Astrocyte of the hippocampus (primary cell): Measurements from ENCODE around the gene HEY2.
"Not testable (repeated sequence)": the region's sequence is repeated elsewhere in the genome, so short reads cannot be mapped to it uniquely, and the experiment has no call there.

Experiments used
- DNase-seq: peaks from one replicate; pipeline ENCODE4 v3.0.0; 2011; ENCODE audit warnings: low read depth, low spot score

HEY2 gene

GRCh38 chr6:125769147-125769783 lies 19.8 kb downstream of the HEY2 start:
- no peak for DNase-seq

- DNase-seq, result no peak
Measured at GRCh38 chr6:125773387-125774341, 24.2 kb downstream of the HEY2 start.

- DNase-seq, result not testable (repeated sequence)
Measured at GRCh38 chr6:125776107-125776826, 26.8 kb downstream of the HEY2 start.

GRCh38 chr6:125779924-125780539 lies 30.6 kb downstream of the HEY2 start:
- peak; percentile 94 for DNase-seq

DNA sequence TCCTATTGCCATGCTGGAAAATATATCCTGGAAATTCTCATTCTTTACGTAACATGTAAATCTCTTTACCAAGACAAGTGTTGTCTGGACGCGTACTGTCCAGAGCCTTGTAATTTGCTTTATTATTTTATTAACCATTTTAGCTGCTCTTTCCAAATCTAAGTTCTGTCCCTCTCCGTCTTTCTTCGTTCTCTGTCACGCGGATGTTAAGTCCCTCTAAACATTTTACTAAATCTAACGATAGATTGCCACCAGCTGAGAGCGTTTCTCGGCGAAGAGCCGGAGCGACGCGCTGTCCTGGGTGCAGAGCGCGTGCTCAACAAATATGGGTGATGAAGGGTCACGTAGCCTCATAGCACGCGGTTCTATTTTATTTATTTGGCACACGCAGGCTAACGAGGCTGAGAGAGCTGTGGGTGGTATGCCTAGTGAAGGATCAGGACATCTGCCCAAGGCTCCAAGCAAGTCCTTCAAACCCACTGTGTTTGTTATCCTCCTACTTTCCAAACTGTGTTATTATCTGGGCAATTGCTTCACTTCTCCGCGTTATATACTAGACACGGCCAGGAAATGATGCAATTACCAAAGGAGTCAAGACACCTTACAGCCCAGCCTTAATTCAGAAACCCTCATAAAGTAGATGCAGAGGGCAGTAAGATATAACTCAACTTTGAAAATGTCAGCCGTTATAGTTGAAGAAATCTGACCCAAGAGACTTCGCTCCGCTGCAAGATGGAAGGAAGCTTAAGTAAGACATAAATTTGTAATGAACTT lies 31.3 kb downstream of the HEY2 start:
- peak; percentile 79 for DNase-seq

GRCh38 chr6:125781314-125781868 lies 32.0 kb downstream of the HEY2 start:
- peak; percentile 39 for DNase-seq

- DNase-seq, result no peak
Measured at GRCh38 chr6:125784365-125784764, 34.9 kb downstream of the HEY2 start.

GRCh38 chr6:125787791-125788190 lies 38.4 kb downstream of the HEY2 start:
- DNase-seq, result peak; percentile 32

GRCh38 chr6:125789167-125789566 lies 39.7 kb downstream of the HEY2 start:
- no peak for DNase-seq

DNA sequence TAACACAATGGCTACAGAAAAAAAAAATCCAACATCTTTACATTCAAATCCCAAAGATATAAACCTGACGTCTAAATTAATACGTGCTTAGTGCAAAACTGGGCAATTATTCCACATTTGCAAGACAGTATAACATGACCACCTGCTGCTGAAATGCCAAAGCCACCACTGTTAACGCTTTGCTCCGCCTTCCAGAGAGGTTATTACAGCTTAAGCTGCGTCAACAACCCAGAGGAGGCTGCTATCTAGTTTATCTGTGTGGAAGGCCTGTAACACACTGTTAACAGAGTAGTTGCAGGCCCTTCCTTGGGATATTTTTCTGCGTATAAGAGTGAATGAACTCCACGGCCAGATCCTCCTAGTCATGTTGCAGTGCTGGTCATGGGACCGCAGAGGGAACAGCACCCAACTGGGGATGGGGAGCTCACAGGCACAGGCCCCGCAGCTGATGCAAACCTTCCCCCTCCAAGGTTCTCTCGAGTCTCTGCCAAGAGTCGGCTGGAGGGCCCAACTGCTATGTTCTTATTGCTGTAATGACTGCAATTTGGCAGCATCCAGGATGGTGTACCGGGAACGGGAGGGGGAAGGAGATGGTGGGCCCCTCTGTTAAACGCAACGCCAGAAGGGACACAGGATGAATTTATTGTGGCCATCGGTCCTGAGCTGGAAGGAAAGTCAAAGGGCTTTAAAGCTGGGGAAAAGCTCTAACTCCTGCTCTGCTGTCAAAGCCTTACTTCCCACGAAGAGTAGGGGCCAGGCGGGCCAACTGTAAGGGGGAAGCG lies 40.3 kb downstream of the HEY2 start:
- peak; percentile 62 for DNase-seq

DNA sequence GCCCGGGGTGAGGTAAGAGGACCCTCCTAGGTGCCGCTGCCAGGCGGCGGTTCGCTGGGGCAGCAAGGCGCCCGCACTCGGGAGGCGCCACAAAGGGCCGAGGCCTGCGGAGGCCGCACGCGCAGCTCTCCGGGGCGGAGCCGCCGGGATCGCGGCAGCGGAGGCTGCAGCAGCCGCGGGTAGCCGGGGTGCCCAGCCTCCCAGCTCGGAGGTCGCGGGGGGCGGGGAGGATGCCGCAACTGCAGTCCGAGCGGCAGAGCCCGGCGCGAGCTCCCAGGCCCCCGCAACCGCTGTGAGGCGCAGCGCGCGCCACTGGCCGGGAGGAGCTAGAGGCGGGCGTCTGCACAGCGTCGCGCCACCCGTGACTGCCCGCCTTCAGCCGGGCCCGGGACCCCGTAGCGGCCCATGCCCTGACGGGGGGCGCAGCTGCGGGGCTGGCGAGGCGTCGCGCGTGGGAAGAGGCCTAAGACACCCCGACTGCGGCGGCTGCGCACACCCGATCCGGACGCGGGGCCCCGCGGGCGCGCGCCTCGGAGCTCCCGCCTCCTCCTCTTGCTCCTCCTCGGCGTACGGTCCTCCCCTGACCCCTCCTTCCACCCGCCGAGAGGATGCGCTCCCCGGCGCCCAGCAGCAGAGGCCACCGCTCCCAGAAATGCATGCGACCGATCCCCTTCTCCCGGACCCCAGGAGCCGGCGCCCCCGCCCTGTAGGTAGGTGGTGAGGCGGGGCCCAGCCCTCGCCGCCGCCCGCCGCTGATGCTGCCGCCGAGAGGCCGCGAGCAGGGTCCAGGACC lies 41.1 kb downstream of the HEY2 start, which contains the start of gene NCOA7:
Gene NCOA7, plus strand, starts transcription at position 603 of the 793 bp plus-strand sequence. CDS start 24,395 bp downstream, outside the sequence.
- DNase-seq, result peak; percentile 90

DNA sequence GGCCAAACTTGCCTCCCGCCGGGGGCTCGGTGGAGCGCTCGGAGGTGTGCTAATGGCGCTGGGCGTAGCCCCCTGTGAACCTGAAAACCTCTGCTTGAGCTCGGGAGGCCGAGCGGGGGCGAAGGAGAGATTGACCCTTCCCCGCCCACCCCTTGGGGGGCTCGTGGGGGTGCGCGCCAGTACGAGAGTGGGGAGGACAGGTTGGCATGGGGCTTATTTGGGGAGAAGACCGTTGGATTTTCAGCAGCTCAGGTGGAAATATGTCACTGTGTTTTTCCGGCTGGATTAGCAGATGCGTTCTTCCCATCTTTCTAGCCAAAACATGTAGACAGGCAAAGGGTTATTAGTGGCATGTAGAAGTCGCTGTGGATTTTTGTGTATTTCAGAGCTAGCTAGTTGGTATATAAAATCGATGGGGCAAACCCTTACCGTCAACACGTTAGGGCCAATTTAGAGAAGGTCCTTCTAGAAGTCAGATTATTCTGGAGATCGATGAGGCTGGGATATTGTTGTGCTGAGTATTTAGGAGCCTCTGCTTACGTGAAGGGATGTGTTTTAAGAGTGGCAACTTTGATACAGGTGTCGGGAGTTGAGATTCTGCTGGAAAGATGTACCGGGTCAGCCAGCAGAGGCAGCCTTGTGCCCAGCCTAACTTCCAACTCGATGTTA lies 41.9 kb downstream of the HEY2 start:
- peak; percentile 76 for DNase-seq

DNA sequence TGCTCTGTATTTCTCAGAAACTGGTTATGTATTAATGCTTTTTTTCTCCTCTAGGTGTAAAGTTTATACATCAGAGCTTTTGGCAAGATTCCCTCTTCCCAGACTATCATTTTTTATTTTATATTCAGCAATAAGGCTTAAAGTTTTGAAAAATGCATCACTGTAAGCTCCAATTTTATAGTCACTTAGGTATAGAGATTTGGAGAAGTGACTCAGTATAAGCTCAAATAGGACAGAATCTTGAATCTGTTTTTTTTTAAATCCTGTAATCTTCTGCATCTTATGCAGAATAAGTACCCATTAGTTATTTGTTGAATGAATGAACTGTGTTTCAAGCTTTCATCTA lies 42.4 kb downstream of the HEY2 start:
- DNase-seq, result no peak

DNA sequence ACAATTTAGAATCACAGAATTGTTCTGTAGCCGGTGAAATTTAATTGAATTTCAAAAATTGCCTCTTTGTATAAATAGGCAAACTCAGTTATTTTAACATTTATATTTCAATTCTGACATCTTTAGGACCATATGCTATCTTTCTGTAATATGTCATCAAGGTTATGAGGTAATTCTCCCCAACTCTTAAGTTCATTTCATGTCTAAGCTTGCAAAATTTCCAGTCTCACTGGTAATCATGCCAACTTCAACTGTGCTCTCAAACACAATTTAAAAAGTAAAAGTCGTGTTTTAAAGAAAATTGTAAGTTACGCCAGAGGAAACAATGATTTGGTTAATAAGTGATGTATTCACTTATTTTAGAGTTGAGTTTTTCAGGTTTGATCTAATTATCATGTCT lies 42.7 kb downstream of the HEY2 start:
- no peak for DNase-seq

- no peak for DNase-seq
Measured at GRCh38 chr6:125792680-125793079, 43.2 kb downstream of the HEY2 start.

DNA sequence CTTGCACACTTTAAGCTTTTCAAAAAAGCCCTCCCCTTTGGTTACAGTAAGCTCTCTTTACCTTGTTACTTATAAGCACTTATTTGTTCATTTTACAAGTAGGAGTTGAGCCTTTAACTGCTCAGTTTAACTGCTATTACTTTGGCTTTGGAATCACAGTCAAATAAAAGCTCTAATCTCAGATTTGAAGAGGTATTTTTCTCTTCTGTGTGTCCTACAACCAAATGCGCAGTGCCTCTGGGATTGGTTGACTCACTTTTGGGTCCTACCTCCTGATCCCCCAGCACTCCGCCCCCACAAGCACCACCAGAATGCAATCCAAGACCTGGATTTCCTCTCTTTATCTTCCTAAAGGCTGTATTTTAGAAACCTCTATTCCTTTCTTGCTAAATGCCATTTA lies 43.8 kb downstream of the HEY2 start:
- DNase-seq, result no peak

GRCh38 chr6:125793863-125794262 lies 44.4 kb downstream of the HEY2 start:
- DNase-seq, result no peak

GRCh38 chr6:125794342-125795137 lies 45.1 kb downstream of the HEY2 start:
- no peak for DNase-seq
